ENCODE measurements around the gene RPRML.

- TF ChIP-seq CTCF (IDR thresholded peaks at IDR 0.05; ENCODE audit: borderline replicate concordance, extremely low read depth, low read length, poor library complexity, severe bottlenecking) (no peak), EZH2 (IDR thresholded peaks at IDR 0.05; ENCODE audit: borderline replicate concordance, low read depth, low read length, severe bottlenecking) (no peak)
Observed at GRCh38 chr17:47004906-47005305, 25.9 kb upstream of the RPRML start.

All from DND-41 (cell line).